ENCODE measurements around the gene YIF1A. TPM values are rescaled to one million over a fixed set of nuclear protein-coding genes. Genes with fewer than 3 reads are reported as not detected.

YIF1A gene
- total and polyA plus RNA-seq, 4 donors, result 93.0 to 136 (median 117) TPM

DNA sequence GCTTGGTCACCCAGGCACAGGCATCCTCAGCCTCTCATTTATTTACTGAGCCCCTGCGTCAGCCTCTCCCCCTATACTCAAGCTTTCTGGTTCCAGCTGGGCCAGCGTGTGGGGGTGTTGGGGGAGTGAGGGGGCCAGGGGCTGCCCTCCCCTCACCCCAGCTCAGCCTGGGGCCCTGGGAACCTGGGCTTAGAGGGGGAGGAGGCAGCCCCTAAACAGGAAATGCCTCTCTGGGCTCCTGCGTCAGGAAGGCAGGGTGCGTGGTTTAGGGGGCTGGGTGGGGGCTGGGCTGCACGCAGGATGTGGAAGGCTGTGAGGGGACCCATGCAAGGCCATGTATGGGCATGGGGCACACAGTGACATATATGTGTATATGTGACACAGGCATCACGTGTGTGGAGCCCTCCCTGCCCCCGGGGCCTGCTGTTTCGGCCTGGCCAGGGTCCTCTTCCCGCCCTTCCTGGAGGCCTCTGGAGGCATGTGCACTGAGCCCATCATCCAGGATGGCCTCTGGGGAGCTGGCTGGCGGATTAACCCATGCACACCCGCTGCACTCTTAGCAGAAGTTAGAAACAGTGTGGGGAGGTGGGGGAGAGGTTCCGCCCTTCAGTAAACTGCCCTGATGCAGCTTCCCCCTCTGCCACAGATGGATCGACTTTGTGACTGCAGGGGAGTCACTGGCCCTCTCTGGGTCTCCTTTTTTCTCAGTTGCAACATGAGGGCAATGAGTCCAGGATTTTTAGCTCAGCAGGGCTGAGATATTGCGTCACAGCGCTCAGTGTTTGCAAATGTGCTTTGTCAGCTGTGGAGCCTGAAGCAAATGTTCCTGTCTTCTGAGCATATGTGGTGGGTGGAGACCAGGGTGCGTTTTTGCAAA, 29.0 kb upstream of the YIF1A start:
- Histone ChIP-seq H3K9ac (ENCODE audit: low read depth in 1 of 2, low read length in 2 of 2) (no peak overlapping the region), H3K4me1 (ENCODE audit: control insufficient read depth in 4 of 4, insufficient read depth in 4 of 4, low read length in 3 of 4) (peaks cover 7 to 15% (median 9%) of the 10 kb centered on the region in 4 donors), H3K27ac (ENCODE audit: low read depth in 1 of 2, low read length in 2 of 2) (peak overlapping the region; percentile 3 to 73), H3K27me3 (ENCODE audit: control insufficient read depth in 4 of 4, insufficient read depth in 4 of 4, low read length in 3 of 4) (no peaks in the 10 kb centered on the region), H3K9me3 (ENCODE audit: control insufficient read depth in 4 of 4, low read length in 3 of 4) (no peaks in the 10 kb centered on the region), H3K4me3 (ENCODE audit: low read depth in 1 of 3, low read length in 3 of 3) (no peak overlapping the region), H3K36me3 (ENCODE audit: control insufficient read depth in 4 of 4, insufficient read depth in 3 of 4, low read depth in 1 of 4, low read length in 3 of 4) (no peaks in the 10 kb centered on the region)
- 44% methylated on average over 16 of the region's 16 CpGs for WGBS
- DNase-seq (ENCODE audit: low spot score), result no peak
- no peak for TF ChIP-seq YY1 (IDR thresholded peaks at IDR 0.05)
- peak; percentile 27 for TF ChIP-seq HNF4G (IDR thresholded peaks at IDR 0.05)
- no peak for TF ChIP-seq NR2F2 (IDR thresholded peaks at IDR 0.05)
- TF ChIP-seq, protein P1, sequence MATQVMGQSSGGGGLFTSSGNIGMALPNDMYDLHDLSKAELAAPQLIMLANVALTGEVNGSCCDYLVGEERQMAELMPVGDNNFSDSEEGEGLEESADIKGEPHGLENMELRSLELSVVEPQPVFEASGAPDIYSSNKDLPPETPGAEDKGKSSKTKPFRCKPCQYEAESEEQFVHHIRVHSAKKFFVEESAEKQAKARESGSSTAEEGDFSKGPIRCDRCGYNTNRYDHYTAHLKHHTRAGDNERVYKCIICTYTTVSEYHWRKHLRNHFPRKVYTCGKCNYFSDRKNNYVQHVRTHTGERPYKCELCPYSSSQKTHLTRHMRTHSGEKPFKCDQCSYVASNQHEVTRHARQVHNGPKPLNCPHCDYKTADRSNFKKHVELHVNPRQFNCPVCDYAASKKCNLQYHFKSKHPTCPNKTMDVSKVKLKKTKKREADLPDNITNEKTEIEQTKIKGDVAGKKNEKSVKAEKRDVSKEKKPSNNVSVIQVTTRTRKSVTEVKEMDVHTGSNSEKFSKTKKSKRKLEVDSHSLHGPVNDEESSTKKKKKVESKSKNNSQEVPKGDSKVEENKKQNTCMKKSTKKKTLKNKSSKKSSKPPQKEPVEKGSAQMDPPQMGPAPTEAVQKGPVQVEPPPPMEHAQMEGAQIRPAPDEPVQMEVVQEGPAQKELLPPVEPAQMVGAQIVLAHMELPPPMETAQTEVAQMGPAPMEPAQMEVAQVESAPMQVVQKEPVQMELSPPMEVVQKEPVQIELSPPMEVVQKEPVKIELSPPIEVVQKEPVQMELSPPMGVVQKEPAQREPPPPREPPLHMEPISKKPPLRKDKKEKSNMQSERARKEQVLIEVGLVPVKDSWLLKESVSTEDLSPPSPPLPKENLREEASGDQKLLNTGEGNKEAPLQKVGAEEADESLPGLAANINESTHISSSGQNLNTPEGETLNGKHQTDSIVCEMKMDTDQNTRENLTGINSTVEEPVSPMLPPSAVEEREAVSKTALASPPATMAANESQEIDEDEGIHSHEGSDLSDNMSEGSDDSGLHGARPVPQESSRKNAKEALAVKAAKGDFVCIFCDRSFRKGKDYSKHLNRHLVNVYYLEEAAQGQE (IDR thresholded peaks at IDR 0.05), result no peak
- peak in 1 of 2 donors; percentile 36 for TF ChIP-seq RAD21 (IDR thresholded peaks at IDR 0.05)
- TF ChIP-seq GABPA (IDR thresholded peaks at IDR 0.05 in 1 of 2, conservative IDR thresholded peaks at IDR 0.05 in 1 of 2), result no peak
- TF ChIP-seq HNF4A (conservative IDR thresholded peaks at IDR 0.05), result peak; percentile 72 to 87
- TF ChIP-seq RXRA (IDR thresholded peaks at IDR 0.05), result peak; percentile 37 to 38
- peak; percentile 55 for TF ChIP-seq SP1 (IDR thresholded peaks at IDR 0.05)

DNA sequence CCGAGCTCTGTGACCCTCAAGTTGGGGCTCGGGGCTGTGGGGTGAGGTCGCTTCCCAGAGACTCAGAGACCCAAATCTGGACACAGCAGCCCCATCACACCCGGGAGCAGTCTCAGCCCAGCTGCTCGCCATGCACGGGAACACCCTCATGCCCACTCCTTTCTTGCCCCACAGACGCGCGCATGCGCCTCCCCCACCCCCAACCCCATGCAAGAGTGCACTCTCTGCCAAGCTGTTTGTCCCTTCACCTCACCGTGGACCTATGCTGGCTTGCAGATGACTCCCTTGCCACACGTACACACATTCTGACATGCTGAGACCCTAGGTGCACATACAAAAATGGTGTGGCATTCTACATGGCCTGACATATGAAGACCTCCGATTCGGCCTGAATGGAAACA, 28.4 kb upstream of the YIF1A start:
- Histone ChIP-seq H3K36me3 (ENCODE audit: control insufficient read depth in 4 of 4, insufficient read depth in 3 of 4, low read depth in 1 of 4, low read length in 3 of 4) (no peaks in the 10 kb centered on the region), H3K9me3 (ENCODE audit: control insufficient read depth in 4 of 4, low read length in 3 of 4) (no peaks in the 10 kb centered on the region), H3K4me3 (ENCODE audit: low read depth in 1 of 3, low read length in 3 of 3) (no peak overlapping the region), H3K27ac (ENCODE audit: low read depth in 1 of 2, low read length in 2 of 2) (peak overlapping the region; percentile 3 to 73), H3K9ac (ENCODE audit: low read depth in 1 of 2, low read length in 2 of 2) (no peak overlapping the region), H3K27me3 (ENCODE audit: control insufficient read depth in 4 of 4, insufficient read depth in 4 of 4, low read length in 3 of 4) (no peaks in the 10 kb centered on the region), H3K4me1 (ENCODE audit: control insufficient read depth in 4 of 4, insufficient read depth in 4 of 4, low read length in 3 of 4) (peaks cover 7 to 16% (median 10%) of the 10 kb centered on the region in 4 donors)
- DNase-seq (ENCODE audit: low spot score), result no peak
- 47% methylated on average over 14 of the region's 14 CpGs for WGBS
- no peak for TF ChIP-seq EGR1 (IDR thresholded peaks at IDR 0.05; ENCODE audit: low read depth in 2 of 2)
- TF ChIP-seq, protein P1 (IDR thresholded peaks at IDR 0.05), result no peak
- no peak for TF ChIP-seq GABPA (IDR thresholded peaks at IDR 0.05 in 1 of 2, conservative IDR thresholded peaks at IDR 0.05 in 1 of 2)
- TF ChIP-seq FOXA1 (IDR thresholded peaks at IDR 0.05), result no peak
- no peak for TF ChIP-seq FOXA2 (IDR thresholded peaks at IDR 0.05)
- TF ChIP-seq SP1 (IDR thresholded peaks at IDR 0.05), result no peak
- TF ChIP-seq, protein P2, sequence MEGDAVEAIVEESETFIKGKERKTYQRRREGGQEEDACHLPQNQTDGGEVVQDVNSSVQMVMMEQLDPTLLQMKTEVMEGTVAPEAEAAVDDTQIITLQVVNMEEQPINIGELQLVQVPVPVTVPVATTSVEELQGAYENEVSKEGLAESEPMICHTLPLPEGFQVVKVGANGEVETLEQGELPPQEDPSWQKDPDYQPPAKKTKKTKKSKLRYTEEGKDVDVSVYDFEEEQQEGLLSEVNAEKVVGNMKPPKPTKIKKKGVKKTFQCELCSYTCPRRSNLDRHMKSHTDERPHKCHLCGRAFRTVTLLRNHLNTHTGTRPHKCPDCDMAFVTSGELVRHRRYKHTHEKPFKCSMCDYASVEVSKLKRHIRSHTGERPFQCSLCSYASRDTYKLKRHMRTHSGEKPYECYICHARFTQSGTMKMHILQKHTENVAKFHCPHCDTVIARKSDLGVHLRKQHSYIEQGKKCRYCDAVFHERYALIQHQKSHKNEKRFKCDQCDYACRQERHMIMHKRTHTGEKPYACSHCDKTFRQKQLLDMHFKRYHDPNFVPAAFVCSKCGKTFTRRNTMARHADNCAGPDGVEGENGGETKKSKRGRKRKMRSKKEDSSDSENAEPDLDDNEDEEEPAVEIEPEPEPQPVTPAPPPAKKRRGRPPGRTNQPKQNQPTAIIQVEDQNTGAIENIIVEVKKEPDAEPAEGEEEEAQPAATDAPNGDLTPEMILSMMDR (IDR thresholded peaks at IDR 0.05; ENCODE audit: low read depth, low read length, missing input control), result no peak
- TF ChIP-seq, protein P3, sequence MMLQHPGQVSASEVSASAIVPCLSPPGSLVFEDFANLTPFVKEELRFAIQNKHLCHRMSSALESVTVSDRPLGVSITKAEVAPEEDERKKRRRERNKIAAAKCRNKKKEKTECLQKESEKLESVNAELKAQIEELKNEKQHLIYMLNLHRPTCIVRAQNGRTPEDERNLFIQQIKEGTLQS (IDR thresholded peaks at IDR 0.05), result no peak
- TF ChIP-seq, protein P4, sequence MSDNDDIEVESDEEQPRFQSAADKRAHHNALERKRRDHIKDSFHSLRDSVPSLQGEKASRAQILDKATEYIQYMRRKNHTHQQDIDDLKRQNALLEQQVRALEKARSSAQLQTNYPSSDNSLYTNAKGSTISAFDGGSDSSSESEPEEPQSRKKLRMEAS (IDR thresholded peaks at IDR 0.05), result no peak
- no peak for TF ChIP-seq JUND (IDR thresholded peaks at IDR 0.05)
- TF ChIP-seq NR2F2 (IDR thresholded peaks at IDR 0.05), result no peak
- TF ChIP-seq HNF4G (IDR thresholded peaks at IDR 0.05), result no peak
- TF ChIP-seq HNF4A (conservative IDR thresholded peaks at IDR 0.05), result no peak
- TF ChIP-seq, protein P5, sequence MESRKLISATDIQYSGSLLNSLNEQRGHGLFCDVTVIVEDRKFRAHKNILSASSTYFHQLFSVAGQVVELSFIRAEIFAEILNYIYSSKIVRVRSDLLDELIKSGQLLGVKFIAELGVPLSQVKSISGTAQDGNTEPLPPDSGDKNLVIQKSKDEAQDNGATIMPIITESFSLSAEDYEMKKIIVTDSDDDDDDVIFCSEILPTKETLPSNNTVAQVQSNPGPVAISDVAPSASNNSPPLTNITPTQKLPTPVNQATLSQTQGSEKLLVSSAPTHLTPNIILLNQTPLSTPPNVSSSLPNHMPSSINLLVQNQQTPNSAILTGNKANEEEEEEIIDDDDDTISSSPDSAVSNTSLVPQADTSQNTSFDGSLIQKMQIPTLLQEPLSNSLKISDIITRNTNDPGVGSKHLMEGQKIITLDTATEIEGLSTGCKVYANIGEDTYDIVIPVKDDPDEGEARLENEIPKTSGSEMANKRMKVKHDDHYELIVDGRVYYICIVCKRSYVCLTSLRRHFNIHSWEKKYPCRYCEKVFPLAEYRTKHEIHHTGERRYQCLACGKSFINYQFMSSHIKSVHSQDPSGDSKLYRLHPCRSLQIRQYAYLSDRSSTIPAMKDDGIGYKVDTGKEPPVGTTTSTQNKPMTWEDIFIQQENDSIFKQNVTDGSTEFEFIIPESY (IDR thresholded peaks at IDR 0.05), result no peak
- TF ChIP-seq YY1 (IDR thresholded peaks at IDR 0.05), result no peak
- TF ChIP-seq RAD21 (IDR thresholded peaks at IDR 0.05), result no peak
- TF ChIP-seq TAF1 (conservative IDR thresholded peaks at IDR 0.05), result no peak
